Hematopoietic multipotent progenitor cell treated with erythropoietin and hydrocortisone succinate and interleukin-3 and kit ligand, for 8 days (in vitro differentiated cells): ENCODE data around the gene DOCK4.

Experiments
- DNase-seq: peaks from one replicate; pipeline ENCODE4 v3.0.0-alpha.2; 2015

DOCK4 gene

GRCh38 chr7:111796671-111797070 is 409.5 kb downstream of the DOCK4 start:
- DNase-seq = no peak

GRCh38 chr7:111789870-111790269 is 416.3 kb downstream of the DOCK4 start:
- DNase-seq = no peak

GRCh38 chr7:111789048-111789320 is 417.2 kb downstream of the DOCK4 start:
- DNase-seq = no peak

- no peak for DNase-seq
Measured at GRCh38 chr7:111788286-111789047, 417.7 kb downstream of the DOCK4 start.

- DNase-seq = no peak
Measured at GRCh38 chr7:111787741-111788140, 418.5 kb downstream of the DOCK4 start.

- no peak for DNase-seq
Measured at GRCh38 chr7:111787099-111787498, 419.1 kb downstream of the DOCK4 start.

- DNase-seq = no peak
Measured at GRCh38 chr7:111785076-111785475, 421.1 kb downstream of the DOCK4 start.

- DNase-seq = no peak
Measured at GRCh38 chr7:111784296-111784695, 421.9 kb downstream of the DOCK4 start.

GRCh38 chr7:111783854-111784253 is 422.3 kb downstream of the DOCK4 start:
- DNase-seq = no peak

GRCh38 chr7:111780527-111780926 is 425.7 kb downstream of the DOCK4 start:
- DNase-seq = no peak

GRCh38 chr7:111775206-111775605 is 431.0 kb downstream of the DOCK4 start:
- DNase-seq = no peak

- DNase-seq = no peak
Measured at GRCh38 chr7:111772716-111773115, 433.5 kb downstream of the DOCK4 start.

GRCh38 chr7:111771638-111772037 is 434.6 kb downstream of the DOCK4 start:
- no peak for DNase-seq

- DNase-seq = no peak
Measured at GRCh38 chr7:111770116-111770515, 436.1 kb downstream of the DOCK4 start.

- no peak for DNase-seq
Measured at GRCh38 chr7:111765751-111766643, 440.2 kb downstream of the DOCK4 start.

GRCh38 chr7:111763221-111763801 is 442.9 kb downstream of the DOCK4 start:
- DNase-seq = peak; percentile 22

GRCh38 chr7:111762799-111763198 is 443.4 kb downstream of the DOCK4 start:
- DNase-seq = no peak

- no peak for DNase-seq
Measured at GRCh38 chr7:111762211-111762610, 444.0 kb downstream of the DOCK4 start.

GRCh38 chr7:111760043-111760442 is 446.2 kb downstream of the DOCK4 start:
- DNase-seq = no peak

GRCh38 chr7:111758332-111758731 is 447.9 kb downstream of the DOCK4 start:
- no peak for DNase-seq

- no peak for DNase-seq
Measured at GRCh38 chr7:111756687-111757178, 449.5 kb downstream of the DOCK4 start.

GRCh38 chr7:111755383-111755782 is 450.8 kb downstream of the DOCK4 start:
- DNase-seq = no peak

- no peak for DNase-seq
Measured at GRCh38 chr7:111753968-111754367, 452.2 kb downstream of the DOCK4 start.
